HL-60 (cell line): Measurements from ENCODE around the gene YJU2.

ENCODE experiments used
- DNase-seq, 2 experiments: peaks; one replicate each; pipeline ENCODE4 v3.0.0-alpha.2; 2010 to 2020; ENCODE audit warnings: low read depth in 1 of 2, low spot score in 1 of 2
- H3K27ac ChIP-seq: fragments of 250-450 bp; sonication (Bioruptor Pico); replicated peaks from 2 replicates; pipeline ENCODE4 v1.5.1; 2020; ENCODE audit warnings: mild to moderate bottlenecking, moderate library complexity
- H3K27me3 ChIP-seq: fragments of 250-450 bp; sonication (Bioruptor Pico); 2 replicates; pipeline ENCODE4 v1.5.1; 2021; ENCODE audit warnings: mild to moderate bottlenecking, moderate library complexity; ENCODE audit not compliant: insufficient read depth, poor library complexity, severe bottlenecking
- H3K4me3 ChIP-seq: replicated peaks from 2 replicates; pipeline ENCODE4 v1.5.1; 2011; ENCODE audit warnings: mild to moderate bottlenecking, control low read depth, low read length; ENCODE audit not compliant: insufficient read depth
- CTCF ChIP-seq: IDR thresholded peaks from one replicate; pipeline ENCODE4 v1.5.1; 2011; ENCODE audit warnings: low read length, control low read depth, inconsistent platforms; ENCODE audit not compliant: insufficient read depth
- GABPA ChIP-seq: IDR thresholded peaks from 2 replicates; pipeline ENCODE4 v1.6.1; 2012; ENCODE audit warnings: low read depth
- POLR2AphosphoS5 ChIP-seq: IDR thresholded peaks from 2 replicates; pipeline ENCODE4 v1.6.1; 2012; ENCODE audit warnings: low read depth
- REST ChIP-seq: IDR thresholded peaks from 2 replicates; pipeline ENCODE4 v1.6.1; 2012; ENCODE audit warnings: low read depth; ENCODE audit not compliant: insufficient replicate concordance
- SPI1 ChIP-seq: IDR thresholded peaks from 2 replicates; pipeline ENCODE4 v1.6.1; 2012; ENCODE audit warnings: low read depth, mild to moderate bottlenecking, borderline replicate concordance

Gene YJU2

GRCh38 chr19:4298810-4299550, 52.1 kb downstream of the YJU2 start:
- Histone ChIP-seq H3K27ac (no peak overlapping the region), H3K27me3 (peaks cover under 1% of the 10 kb centered on the region), H3K4me3 (no peak overlapping the region)
- DNase-seq, result no peak
- TF ChIP-seq CTCF (no peak), POLR2AphosphoS5 (no peak), SPI1 (no peak), REST (no peak), GABPA (no peak)

GRCh38 chr19:4300589-4300988, 53.7 kb downstream of the YJU2 start:
- Histone ChIP-seq H3K27me3 (peaks cover 9% of the 10 kb centered on the region), H3K4me3 (no peak overlapping the region), H3K27ac (no peak overlapping the region)
- no peak for TF ChIP-seq SPI1
- no peak for TF ChIP-seq GABPA
- no peak for TF ChIP-seq REST
- TF ChIP-seq CTCF, result no peak
- no peak for TF ChIP-seq POLR2AphosphoS5
- DNase-seq, result no peak

- no peak overlapping the region for H3K4me3 ChIP-seq
- DNase-seq, result no peak
- H3K27me3 ChIP-seq, result peaks cover 9% of the 10 kb centered on the region
- TF ChIP-seq GABPA (no peak), SPI1 (no peak), REST (no peak), CTCF (no peak), POLR2AphosphoS5 (no peak)
- no peak overlapping the region for H3K27ac ChIP-seq
Observed at GRCh38 chr19:4301590-4302242, 54.8 kb downstream of the YJU2 start.
